Measurements from ENCODE around the gene ASB14.
A peak's percentile ranks its signal among the peaks of the same experiment; 100 is the strongest.

The ASB14 gene

DNA sequence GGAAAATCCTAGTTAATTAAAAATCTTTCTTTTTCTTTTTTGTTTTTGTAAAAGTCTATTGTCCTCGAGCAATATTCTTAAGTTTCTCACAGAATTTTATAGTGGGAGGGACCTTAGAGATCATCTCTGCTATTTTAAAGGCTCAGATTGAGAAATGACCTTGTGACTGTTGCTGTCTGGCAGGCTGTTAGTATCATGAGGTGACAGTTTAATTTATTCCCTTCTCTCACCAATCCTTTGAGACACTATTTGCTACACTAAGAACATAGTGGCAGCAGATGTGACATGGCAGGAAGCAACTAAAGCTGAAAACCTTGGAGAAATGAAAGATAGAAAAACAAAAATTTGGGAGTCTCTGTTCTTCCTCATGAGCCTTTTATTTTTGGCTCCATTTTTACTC, 40.1 kb downstream of the ASB14 start:
- no peaks in the 10 kb centered on the region for H3K9me3 ChIP-seq (ENCODE audit: control insufficient read depth, insufficient read depth, low read length)
- H3K4me3 ChIP-seq (ENCODE audit: low read depth, low read length): no peak overlapping the region
- H3K9ac ChIP-seq (ENCODE audit: low read depth, low read length): no peak overlapping the region
- H3K27me3 ChIP-seq (ENCODE audit: control insufficient read depth, insufficient read depth, low read length): no peaks in the 10 kb centered on the region
- H3K4me1 ChIP-seq (ENCODE audit: control insufficient read depth, insufficient read depth, low read length): no peaks in the 10 kb centered on the region
- H3K36me3 ChIP-seq (ENCODE audit: control insufficient read depth, insufficient read depth, low read length): peaks cover 5% of the 10 kb centered on the region

DNA sequence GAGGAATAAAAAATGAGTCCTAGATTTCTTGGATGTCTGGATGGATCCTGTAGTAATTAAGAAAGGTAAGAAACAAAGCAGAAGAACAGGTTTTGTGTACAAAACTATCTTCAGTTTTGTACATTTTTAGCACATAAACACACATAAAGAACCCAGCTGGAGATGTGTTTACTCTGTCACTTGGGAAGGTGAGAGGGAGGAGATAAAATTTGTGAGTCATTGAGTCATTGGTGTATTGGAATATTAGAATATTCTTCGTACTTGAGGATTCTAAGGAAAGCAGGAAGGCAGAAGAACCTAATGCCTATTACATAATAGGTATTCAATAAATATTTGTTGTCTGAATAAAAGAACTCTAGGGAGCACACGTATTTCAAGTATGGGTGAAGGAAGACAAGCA, 47.5 kb downstream of the ASB14 start:
- Histone ChIP-seq H3K9ac (ENCODE audit: low read depth, low read length) (no peak overlapping the region), H3K4me1 (ENCODE audit: control insufficient read depth, insufficient read depth, low read length) (no peaks in the 10 kb centered on the region), H3K9me3 (ENCODE audit: control insufficient read depth, insufficient read depth, low read length) (no peaks in the 10 kb centered on the region), H3K4me3 (ENCODE audit: low read depth, low read length) (no peak overlapping the region), H3K36me3 (ENCODE audit: control insufficient read depth, insufficient read depth, low read length) (peaks cover 2% of the 10 kb centered on the region), H3K27me3 (ENCODE audit: control insufficient read depth, insufficient read depth, low read length) (no peaks in the 10 kb centered on the region)

DNA sequence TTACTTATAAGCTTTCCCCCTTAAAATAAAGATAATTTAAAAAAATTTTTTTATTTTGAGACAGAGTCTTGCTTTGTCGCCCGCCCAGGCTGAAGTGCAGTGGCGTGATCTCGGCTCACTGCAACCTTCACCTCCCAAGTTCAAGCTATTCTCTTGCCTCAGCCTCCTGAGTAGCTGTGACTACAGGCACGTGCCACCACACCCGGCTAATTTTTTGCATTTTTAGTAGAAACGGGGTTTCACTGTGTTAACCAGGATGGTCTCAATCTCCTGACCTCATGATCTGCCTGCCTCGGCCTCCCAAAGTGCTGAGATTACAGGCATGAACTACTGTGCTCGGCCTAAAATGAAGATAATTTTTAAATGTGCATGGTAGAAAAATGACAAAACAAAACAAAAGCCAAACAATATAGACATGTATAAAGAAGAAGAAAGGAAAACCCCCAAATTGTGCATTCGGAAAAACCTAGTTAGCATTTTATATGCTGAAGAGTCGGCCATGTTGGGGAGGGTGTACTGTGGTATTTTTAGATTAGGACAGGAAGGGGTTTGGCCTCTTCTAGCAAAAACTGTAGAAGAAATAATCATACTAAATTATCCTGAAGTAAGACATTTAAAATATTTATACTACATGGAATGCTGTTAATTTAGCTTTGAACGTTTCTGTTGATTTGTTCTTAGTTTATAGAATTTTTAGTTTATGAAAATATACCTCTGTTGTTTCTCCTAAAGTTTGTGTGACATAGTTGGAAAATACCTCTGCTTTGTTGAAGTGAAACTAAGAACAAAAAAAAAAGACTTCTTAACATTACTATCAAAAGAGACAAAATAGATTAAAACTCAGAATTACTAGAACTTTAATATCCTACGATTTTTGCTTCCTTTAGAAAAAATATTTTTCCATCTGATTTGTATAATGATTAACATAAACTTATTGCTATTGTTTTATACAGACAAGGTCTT, 57.6 kb downstream of the ASB14 start:
- Histone ChIP-seq H3K9me3 (ENCODE audit: control insufficient read depth, insufficient read depth, low read length) (no peaks in the 10 kb centered on the region), H3K4me3 (ENCODE audit: low read depth, low read length) (no peak overlapping the region), H3K36me3 (ENCODE audit: control insufficient read depth, insufficient read depth, low read length) (peaks cover 3% of the 10 kb centered on the region), H3K4me1 (ENCODE audit: control insufficient read depth, insufficient read depth, low read length) (no peaks in the 10 kb centered on the region), H3K27me3 (ENCODE audit: control insufficient read depth, insufficient read depth, low read length) (no peaks in the 10 kb centered on the region), H3K9ac (ENCODE audit: low read depth, low read length) (no peak overlapping the region)

DNA sequence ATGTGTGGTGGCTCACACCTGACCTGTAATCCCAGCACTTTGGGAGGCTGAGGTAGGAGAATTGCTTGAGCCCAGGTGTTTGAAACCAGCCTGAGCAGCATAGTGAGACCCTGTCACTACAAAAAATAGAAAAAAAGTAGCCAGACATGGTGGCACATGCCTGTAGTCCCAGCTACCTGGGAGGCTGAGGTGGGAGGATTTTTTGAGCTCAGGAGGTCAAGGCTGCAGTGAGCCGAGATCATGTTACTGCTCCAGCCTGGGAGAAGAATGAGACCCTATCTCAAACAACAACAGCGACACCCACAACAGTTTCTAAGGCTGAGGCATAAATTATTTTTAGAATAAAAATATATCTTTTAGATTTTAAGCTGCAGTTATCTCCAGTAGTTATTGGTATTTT, 58.7 kb downstream of the ASB14 start:
- H3K4me1 ChIP-seq (ENCODE audit: control insufficient read depth, insufficient read depth, low read length): no peaks in the 10 kb centered on the region
- H3K9ac ChIP-seq (ENCODE audit: low read depth, low read length): no peak overlapping the region
- H3K36me3 ChIP-seq (ENCODE audit: control insufficient read depth, insufficient read depth, low read length): peaks cover 3% of the 10 kb centered on the region
- H3K9me3 ChIP-seq (ENCODE audit: control insufficient read depth, insufficient read depth, low read length): no peaks in the 10 kb centered on the region
- peaks cover 3% of the 10 kb centered on the region for H3K27me3 ChIP-seq (ENCODE audit: control insufficient read depth, insufficient read depth, low read length)
- no peak overlapping the region for H3K4me3 ChIP-seq (ENCODE audit: low read depth, low read length)

DNA sequence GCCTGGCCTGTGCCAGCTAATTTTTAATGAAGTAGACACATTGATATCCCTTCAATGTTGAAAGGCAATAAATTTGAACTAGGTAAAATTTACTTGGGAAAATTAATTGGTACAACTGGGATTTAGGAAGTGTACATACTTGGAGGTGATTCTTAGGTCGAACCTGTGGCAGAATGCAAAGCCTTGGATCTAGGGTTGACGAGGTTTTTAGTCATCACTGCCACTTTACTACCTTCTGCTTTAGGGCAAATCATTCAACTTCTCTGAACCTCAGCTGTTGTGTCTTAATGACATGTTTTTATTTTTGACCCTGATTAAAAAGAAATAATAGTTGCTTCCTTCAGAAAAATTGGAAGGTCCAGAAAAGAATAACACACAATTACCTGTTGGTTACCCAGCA, 62.5 kb downstream of the ASB14 start:
- no peaks in the 10 kb centered on the region for H3K9me3 ChIP-seq (ENCODE audit: control insufficient read depth, insufficient read depth, low read length)
- H3K4me1 ChIP-seq (ENCODE audit: control insufficient read depth, insufficient read depth, low read length): no peaks in the 10 kb centered on the region
- H3K9ac ChIP-seq (ENCODE audit: low read depth, low read length): no peak overlapping the region
- H3K27me3 ChIP-seq (ENCODE audit: control insufficient read depth, insufficient read depth, low read length): peaks cover 6% of the 10 kb centered on the region
- no peaks in the 10 kb centered on the region for H3K36me3 ChIP-seq (ENCODE audit: control insufficient read depth, insufficient read depth, low read length)
- H3K4me3 ChIP-seq (ENCODE audit: low read depth, low read length): no peak overlapping the region

DNA sequence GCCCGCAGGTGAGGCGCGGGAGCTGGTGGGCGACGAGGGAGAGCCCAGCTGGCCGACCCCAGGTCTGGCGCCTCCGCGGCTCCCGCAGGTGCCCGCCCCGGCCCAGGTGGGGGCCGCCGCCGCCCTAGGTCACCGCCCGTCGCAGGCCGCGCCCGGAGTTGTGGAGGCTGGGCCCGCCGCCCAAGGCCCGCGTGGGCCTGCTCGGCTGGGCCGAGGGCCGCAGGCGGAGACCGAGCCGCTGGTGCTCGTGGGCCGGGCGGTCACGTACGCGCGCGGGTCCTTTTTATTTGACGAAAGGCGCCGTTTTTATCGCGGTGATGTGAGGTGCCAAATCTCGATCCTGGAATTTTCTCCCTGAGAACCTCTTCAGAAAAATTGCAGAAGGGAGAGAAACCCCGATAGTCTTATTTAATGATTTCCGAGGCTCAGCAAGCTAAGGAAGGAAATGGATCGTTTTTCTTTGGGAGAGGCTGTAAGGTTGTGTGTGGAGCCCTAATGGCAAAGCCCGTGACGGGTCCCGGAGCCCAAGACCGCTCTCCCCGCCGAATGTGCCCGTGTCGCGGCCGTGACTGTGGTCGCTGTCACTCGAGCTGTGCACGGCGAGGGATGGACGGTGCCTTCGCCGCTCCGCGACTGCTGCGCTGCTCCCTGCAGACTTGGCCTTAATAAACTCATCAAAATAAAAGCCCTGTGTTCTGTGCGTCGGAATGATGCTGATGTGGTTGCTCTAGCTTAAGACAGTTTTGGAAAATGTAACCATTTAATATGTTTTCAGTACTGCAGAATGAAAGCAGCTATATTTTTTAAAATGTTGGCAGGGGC, 64.3 kb downstream of the ASB14 start:
- H3K27me3 ChIP-seq (ENCODE audit: control insufficient read depth, insufficient read depth, low read length): peaks cover 6% of the 10 kb centered on the region
- H3K4me3 ChIP-seq (ENCODE audit: low read depth, low read length): peak overlapping the region; percentile 77
- H3K36me3 ChIP-seq (ENCODE audit: control insufficient read depth, insufficient read depth, low read length): no peaks in the 10 kb centered on the region
- H3K9ac ChIP-seq (ENCODE audit: low read depth, low read length): peak overlapping the region; percentile 14
- H3K9me3 ChIP-seq (ENCODE audit: control insufficient read depth, insufficient read depth, low read length): no peaks in the 10 kb centered on the region
- no peaks in the 10 kb centered on the region for H3K4me1 ChIP-seq (ENCODE audit: control insufficient read depth, insufficient read depth, low read length)

DNA sequence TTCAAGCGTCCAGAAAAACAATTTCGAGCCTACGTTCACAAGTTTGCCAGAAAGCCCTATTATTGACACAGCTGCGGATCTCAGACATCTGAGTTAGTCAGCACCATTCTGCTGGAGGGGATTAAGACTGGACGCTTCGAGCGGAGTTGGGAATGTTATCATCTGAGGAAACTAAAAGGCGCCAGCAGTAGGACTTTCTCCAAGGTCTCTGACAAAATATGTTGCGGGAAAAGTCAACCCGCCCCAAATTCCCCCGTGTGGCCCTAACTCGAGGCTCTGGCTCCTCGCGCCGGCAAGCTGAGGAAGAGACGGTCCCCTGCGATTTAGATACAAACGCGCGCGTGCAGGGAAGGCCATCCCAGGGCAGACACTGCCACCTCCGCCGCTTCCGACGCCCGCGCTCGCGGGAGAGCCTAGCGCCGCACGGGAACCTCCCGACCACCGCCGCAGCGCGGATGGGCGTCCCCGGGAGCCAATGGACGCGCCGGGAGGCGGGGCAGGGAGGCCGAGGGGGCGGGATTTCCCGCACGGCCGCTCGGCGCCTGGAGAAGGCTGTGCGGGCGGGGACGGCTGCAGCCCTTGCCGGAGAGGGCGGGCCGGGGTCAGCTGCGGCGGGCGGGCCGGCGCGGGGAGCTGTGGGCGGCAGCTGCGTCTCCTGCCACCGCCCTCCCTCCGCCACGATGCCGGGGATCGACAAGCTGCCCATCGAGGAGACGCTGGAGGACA, 65.1 kb downstream of the ASB14 start, which contains the start of gene APPL1:
APPL1 (plus strand) TSS at position 526 of the 726 bp plus-strand sequence; CDS start at position 681, 155 bp downstream.
- Histone ChIP-seq H3K27me3 (ENCODE audit: control insufficient read depth, insufficient read depth, low read length) (peaks cover 6% of the 10 kb centered on the region), H3K4me1 (ENCODE audit: control insufficient read depth, insufficient read depth, low read length) (no peaks in the 10 kb centered on the region), H3K36me3 (ENCODE audit: control insufficient read depth, insufficient read depth, low read length) (no peaks in the 10 kb centered on the region), H3K4me3 (ENCODE audit: low read depth, low read length) (peak within 1 kb of the TSS; percentile 77), H3K9ac (ENCODE audit: low read depth, low read length) (peak within 1 kb of the TSS; percentile 86), H3K9me3 (ENCODE audit: control insufficient read depth, insufficient read depth, low read length) (no peaks in the 10 kb centered on the region)

DNA sequence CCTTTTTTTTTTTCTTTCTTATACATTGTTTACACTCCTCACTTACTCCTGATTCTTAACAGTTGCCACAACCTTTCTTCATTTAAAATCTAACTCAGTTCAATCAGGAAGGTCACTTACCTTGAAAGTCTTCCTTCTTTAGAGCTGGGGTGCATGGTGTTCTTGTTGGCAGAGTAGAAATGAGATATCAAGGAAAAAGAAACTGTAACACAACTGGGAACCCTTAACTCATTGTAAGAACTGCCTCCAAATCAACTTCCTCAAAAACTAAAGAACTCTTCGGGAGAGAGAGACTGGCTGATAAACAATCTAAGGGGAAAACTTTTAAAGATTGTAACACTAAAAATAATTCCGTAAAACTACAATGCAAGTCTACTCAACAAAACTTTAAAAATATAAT, 66.3 kb downstream of the ASB14 start:
- Histone ChIP-seq H3K36me3 (ENCODE audit: control insufficient read depth, insufficient read depth, low read length) (no peaks in the 10 kb centered on the region), H3K4me3 (ENCODE audit: low read depth, low read length) (no peak overlapping the region), H3K9ac (ENCODE audit: low read depth, low read length) (no peak overlapping the region), H3K4me1 (ENCODE audit: control insufficient read depth, insufficient read depth, low read length) (no peaks in the 10 kb centered on the region), H3K27me3 (ENCODE audit: control insufficient read depth, insufficient read depth, low read length) (peaks cover 6% of the 10 kb centered on the region), H3K9me3 (ENCODE audit: control insufficient read depth, insufficient read depth, low read length) (no peaks in the 10 kb centered on the region)

DNA sequence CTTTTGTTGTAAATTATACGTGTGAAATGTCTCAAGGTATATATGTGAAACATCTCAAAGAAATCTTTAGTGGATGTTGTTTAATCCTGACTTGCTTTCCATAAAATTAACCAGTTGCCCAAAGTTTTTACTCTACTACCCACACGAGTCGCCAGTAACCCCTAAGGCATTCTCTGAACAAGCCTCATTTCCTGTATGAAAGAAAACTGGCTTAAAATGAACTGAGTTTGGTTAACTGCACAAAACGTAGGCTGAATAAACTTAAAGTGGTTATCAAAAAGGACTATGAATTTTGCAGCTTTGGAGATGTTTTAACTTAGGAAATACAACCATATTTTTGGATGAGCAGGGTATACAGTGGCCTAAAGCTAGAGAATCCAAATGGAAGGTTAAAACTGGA, 67.6 kb downstream of the ASB14 start:
- Histone ChIP-seq H3K9me3 (ENCODE audit: control insufficient read depth, insufficient read depth, low read length) (no peaks in the 10 kb centered on the region), H3K4me3 (ENCODE audit: low read depth, low read length) (no peak overlapping the region), H3K4me1 (ENCODE audit: control insufficient read depth, insufficient read depth, low read length) (no peaks in the 10 kb centered on the region), H3K9ac (ENCODE audit: low read depth, low read length) (no peak overlapping the region), H3K27me3 (ENCODE audit: control insufficient read depth, insufficient read depth, low read length) (peaks cover 6% of the 10 kb centered on the region), H3K36me3 (ENCODE audit: control insufficient read depth, insufficient read depth, low read length) (no peaks in the 10 kb centered on the region)

DNA sequence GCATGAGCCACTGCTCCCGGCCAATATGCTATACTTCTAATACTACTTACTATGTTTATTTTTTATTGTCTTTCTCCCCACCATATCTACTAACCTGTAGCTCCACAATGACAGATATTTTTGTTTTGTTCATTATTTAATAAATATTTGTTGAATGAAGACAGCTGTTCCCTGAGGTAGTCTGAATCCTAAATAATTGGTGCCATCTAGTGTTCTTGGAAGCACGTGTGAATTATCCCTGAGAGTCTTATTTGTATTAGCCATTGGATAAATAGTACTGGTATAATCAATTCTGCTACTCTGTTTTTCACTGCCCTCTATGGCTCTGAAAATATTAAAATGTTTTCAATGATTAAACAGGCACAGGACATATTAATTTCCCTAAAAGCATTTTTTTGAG, 70.6 kb downstream of the ASB14 start:
- H3K4me3 ChIP-seq (ENCODE audit: low read depth, low read length): no peak overlapping the region
- no peak overlapping the region for H3K9ac ChIP-seq (ENCODE audit: low read depth, low read length)
- no peaks in the 10 kb centered on the region for H3K4me1 ChIP-seq (ENCODE audit: control insufficient read depth, insufficient read depth, low read length)
- H3K27me3 ChIP-seq (ENCODE audit: control insufficient read depth, insufficient read depth, low read length): no peaks in the 10 kb centered on the region
- no peaks in the 10 kb centered on the region for H3K9me3 ChIP-seq (ENCODE audit: control insufficient read depth, insufficient read depth, low read length)
- H3K36me3 ChIP-seq (ENCODE audit: control insufficient read depth, insufficient read depth, low read length): no peaks in the 10 kb centered on the region
